Stimulated activated CD8-positive, alpha-beta memory T cell treated with anti-CD3 and anti-CD28 coated beads, Interleukin-15, amount 100 ng/mL, for 24 hours (primary cell): ENCODE measurements around the gene NAV3.

Source experiments
- DNase-seq: peaks from one replicate; pipeline ENCODE4 v3.0.0-alpha.2; 2020; ENCODE audit warnings: low read depth

The NAV3 gene

DNA sequence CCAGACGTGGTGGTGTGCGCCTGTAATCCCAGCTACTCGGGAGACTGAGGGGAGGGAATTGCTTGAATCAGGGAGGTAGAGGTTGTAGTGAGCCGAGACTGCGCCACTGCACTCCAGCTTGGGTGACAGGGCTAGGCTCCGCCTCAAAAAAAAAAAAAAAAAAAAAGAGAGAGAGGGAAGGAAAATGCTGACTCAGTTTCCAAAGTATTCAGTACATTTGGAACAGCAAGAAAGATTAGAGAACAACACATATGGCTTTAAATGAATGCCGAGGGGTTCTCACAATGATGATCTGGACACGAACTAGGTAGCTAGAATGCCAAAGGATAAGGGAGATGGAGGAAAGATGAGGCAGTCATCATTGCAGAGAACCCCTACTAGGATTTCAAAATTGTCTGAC lies 97.4 kb downstream of the NAV3 start:
- no peak for DNase-seq

DNA sequence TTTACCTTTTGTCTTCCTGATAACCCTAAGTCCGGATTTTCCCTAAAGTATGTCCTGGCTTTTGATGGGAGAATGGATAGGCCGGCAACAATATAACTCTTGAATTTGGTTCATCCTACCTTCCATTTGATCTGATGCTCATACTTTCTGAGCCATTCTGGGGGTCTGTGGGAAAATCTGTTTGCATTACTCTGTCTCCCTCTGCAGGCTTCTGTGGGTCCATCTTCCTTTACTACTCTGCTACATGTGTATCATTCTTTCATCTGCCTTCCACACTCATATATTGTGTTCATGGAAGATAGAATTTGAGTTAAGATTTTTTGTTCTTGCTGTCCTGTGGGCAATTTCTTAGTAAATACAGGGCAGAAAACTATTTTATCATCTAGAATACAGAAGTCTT lies 101.5 kb downstream of the NAV3 start:
- DNase-seq: no peak

DNA sequence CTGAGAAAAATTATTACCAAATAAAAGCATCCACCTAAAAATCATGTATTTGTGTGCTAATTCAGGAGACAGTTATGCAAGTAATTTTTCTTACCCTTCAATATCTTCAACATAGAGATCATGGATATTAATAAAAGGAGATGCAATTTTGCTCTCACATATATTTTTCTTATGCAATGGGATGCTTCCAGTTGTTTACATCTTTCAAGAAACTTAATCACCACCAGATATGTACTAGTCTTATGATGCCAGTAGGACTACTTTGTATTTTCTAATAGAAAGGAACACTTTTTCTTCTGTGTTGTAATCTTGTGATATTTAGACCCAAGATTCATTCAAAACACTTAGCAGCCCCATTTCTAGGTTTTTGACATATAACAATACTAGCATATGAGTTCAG lies 107.6 kb downstream of the NAV3 start:
- DNase-seq: no peak

DNA sequence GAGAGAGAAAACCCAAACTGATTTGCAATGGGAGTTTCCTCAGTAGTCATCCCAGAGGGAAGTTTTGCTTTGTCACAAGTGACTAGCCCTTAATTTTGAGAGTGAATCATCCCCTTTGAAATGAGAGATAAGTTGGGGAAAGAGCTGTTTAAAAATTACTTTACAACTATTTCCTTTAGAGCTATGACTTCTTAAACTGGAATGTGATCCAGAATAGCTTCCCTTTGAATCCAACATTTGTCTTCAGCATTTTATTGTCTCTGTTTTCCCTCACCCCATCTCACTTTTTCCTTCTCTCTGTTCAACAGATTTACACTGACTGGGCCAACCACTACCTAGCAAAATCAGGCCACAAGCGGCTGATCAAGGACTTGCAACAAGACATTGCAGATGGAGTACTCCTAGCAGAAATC lies 109.3 kb downstream of the NAV3 start:
- no peak for DNase-seq

DNA sequence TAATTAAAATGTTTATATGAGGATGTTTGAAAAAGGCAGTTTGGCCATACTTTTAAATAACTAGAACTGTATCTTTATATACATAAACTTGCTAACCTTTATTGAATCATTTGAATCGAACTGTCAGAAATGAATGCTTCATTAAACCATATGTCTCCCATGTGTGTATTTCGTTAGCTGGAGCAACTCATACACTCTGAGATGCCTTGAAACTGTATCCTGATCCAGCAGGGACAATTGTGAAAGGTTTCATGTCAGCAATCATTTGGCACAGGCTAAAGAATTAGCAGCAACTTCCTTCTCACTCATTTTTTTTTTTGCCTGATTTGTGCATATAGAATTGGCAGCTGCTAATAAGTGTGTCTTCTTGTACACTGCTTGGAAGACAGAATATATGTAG lies 109.9 kb downstream of the NAV3 start:
- no peak for DNase-seq

DNA sequence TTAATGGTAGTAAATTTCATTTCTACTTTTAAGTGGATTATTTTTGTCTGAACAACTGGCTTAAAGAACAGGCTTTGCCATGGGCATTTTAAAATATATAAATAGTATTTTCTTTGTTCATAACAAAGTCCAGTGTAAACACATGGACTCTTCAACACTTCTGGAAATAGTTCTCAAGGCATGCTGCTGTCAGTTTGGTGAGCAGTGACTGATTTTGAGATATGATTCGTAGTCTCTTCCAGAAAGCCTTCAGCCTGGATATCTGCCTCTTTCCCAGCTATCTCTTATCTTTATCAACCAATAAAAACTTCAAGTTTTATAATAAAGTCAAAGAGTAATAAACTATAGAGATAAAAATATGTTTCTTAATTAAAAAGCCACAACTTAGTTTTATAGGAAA lies 110.7 kb downstream of the NAV3 start:
- no peak for DNase-seq

DNA sequence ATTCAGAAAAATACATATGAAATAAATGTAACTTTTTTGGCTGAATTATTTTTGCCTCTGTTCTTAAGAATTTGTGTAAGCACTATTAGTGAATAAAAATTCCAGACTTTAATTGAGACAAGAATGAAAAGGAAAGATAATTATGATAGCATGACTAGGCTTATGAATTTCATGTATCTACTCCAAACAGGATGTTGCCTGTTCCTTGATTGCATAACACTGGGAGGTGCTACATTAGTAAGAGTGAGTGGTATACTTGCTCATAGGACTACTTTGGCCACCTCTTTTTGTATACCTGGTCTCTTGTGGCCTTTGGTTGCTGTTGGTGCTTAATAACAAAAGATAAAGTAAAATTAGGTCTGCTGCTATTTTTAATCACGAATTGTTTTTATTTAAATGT lies 112.8 kb downstream of the NAV3 start:
- no peak for DNase-seq

DNA sequence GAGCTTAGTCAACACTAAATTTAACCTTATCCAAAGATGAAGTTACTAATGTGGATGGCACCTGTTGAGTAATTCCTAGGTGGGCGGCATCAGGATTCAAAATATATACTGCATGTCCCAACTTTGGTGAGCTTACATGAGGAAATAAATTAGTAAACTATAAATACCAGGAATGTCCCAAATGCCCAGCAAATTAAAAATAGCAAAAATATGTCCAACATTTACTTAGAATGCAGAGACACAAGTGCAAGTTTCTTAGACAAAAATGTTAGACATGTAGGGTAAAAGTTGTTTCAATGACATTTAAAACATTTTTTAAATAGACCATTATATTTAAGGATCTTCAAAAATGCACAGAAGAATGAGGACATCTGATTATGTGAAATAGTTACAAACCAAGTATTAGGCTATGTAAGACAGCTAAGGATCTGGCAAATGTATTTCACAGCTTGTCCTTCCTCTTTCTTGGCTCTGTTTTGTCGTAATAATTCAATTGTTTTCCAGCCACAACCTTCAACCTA lies 115.9 kb downstream of the NAV3 start:
- DNase-seq: no peak

DNA sequence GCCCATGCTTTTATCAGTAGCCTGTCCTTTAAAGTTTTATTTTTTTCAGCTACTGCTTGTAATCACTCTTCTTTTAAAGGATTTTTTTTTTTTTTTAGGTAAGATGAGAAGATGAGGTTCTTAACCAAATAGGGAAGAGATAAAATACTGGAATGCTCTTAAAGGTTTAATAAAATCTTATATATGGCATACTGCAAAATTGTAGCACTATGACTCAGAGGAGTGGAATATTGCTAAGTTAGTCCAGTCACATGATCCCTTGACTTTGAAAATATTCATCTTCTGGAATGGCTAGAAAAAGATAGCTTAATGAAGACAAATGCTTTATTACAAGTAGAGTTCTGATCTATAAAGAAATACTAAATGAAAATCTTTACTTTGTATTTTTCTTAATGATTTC lies 116.6 kb downstream of the NAV3 start:
- no peak for DNase-seq

DNA sequence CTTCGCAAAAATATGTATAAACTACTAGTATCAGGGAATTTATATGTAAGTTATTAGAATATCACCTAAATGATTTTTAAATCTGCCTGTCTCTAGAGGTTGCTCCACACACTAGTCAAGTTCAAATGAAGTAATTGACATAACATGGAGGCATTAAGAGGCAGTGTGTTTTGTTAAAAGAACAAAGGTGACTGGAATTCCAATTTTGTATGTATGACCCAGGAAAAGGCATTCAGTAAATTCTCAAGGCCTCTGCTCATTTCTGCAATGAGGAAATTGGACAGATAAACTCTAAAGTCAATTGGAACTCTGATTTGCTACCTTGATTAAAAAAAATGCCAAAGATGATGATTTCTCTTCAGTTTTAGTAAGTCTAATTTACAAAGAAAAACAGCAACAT lies 117.1 kb downstream of the NAV3 start:
- no peak for DNase-seq

DNA sequence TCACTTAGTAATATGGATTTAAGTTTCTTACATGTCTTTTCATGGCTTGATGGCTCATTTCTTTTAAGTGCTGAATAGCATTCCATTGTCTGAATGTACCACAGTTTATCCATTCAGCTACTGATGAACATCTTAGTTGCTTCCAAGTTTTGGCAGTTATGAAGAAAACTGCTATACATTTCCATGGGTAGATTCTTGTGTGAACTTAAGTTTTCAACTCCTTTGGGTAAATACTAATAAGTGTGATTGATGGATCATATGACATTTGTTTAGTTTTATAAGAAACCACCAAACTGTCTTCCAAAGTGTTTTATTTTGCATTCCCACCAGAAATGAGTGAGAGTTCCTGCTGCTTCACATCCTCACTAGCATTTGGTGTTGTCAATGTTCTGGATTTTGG lies 119.2 kb downstream of the NAV3 start:
- no peak for DNase-seq

DNA sequence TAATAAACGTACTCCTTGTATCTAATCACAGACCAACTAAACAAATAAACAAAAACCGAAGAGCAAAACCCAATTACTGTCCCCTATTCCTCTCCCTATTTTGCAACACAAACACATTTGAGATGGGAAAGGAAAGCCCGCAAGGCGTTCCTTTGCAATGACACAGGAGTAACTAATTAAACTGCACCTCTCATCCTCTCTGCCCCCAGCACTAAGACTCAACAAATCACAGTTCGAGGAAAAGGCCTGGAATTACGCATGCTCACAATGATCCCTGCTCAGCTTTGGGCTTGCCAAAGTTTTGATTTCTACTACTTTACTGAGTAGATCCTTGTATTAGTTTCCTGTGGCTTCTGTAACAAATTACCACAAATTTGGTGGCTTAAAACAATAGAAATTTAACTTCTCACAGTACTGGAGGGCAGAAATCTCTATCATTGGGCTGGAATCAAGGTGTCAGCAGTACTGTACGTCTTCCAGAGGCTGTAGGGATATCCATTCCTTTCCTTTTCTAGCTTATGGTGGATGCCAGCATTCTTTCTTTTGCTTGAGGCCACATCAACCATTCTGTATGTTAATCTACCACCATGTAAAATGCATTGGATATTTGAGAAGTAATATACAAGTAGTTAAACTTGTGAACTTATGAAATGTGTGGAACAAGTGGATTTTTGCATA lies 123.0 kb downstream of the NAV3 start:
- DNase-seq: no peak

DNA sequence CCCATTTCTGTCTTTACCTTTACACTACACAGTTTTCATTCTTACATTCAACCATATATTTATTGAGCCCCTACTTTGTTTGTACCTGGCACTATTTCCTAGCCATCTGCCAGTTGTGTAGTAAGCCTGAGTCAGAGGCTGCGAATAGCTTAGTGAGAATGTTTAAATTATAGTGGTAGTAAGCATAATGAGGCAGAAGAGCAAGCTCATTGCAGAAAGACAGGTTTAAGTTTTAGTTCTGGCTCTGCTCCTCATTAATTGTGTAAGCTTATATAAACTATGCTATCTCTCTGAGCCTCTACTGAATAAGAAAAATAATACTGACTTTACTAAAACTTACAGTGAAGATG lies 123.5 kb downstream of the NAV3 start:
- no peak for DNase-seq

DNA sequence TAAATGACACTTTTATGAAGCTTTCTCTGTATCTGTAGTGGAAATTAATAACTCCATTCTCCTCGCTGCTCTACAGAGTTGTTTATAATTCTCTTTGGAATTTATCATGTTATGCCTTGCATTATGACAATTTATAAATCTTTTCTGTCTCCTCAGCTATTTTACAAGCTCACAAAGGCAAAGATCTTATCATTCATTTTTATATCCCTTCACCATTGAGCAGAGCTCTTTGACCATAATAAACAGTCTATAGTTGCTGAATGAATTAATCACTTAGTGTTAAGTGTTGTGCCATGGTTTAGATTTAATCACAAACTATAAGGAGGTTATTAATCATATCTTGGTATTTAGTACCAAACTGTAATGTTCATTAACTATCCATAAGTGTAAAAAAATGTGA lies 126.4 kb downstream of the NAV3 start:
- no peak for DNase-seq

DNA sequence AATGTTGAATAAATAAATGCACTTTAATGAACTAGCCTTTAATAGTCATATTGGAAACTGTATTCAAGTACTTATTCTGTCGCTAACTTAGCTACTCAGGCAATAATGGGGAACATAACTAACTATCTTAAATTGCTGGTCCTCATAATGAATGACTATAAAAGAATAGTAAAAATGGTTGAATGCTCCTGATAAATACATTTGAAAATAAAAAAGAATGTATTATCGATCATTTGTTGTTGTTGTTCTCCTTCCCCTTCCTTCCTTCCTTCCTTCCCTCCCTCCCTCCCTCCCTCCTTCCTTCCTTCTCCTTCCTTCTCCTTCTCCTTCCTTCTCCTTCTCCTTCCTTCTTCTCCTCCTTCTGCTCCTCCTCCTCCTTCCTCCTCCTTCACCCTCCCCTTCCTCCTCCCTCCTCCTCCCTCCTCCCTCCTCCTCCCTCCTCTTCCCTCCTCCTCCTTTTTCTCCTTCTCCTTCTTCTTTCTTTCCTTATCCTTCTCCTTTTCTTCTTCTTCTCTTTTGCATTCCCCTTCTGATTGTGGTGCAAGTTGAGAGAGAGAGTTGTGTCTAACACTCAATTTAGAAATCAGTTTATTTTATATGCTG lies 133.0 kb downstream of the NAV3 start:
- DNase-seq: no peak

DNA sequence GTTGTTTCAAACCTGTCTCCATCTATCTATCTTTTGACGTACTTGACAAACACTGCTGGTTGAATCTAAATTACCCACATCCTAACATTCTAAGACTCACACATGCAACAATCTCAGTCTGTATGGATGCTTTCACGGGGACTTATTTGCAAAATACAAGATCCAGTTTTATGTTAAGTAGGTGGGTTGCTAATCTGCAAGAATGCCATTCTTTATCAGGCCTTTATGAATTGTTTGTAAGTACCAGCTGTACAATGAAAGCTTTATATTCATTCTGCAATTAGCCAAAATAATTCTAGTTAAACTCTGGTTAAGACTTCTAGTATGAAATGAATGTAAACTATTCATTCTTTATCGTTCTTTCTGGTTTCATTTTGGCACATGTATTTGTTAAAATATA lies 135.1 kb downstream of the NAV3 start:
- no peak for DNase-seq

DNA sequence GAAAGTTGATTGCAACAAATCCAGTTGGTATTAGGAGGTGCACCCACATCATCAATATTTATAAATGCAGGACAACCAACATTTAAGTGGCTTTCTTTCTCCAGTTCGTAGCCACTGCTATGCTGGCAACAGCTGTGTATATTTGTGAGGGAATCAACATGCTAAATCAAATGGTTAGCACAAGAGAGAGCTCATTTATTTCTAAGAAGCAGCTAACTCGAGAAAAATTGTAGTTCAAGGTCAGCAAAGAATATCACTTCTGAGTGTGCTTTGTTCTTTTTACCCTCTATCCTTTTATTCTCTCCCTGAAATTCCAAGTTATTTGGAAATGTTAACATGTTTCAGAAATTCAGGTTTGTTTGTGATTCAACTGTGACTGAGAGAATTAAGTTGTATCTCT lies 137.3 kb downstream of the NAV3 start:
- no peak for DNase-seq

DNA sequence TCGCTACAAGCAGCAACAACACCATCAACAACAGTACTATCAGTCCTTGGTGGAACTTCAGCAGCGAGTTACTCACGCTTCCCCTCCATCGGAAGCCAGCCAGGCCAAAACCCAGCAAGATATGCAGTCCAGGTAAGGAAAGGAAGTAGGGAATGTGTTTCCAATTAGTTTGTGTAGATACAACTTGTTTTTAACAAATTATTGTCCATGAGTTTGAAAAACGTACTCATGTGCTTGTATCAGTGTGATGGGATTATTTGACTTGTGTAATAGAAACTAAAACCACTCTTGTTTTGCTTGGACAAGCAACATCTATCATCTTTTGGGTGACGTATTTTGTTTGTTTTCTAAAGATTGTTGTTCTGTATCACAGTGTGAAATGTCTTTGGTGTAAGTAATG lies 137.9 kb downstream of the NAV3 start:
- no peak for DNase-seq

DNA sequence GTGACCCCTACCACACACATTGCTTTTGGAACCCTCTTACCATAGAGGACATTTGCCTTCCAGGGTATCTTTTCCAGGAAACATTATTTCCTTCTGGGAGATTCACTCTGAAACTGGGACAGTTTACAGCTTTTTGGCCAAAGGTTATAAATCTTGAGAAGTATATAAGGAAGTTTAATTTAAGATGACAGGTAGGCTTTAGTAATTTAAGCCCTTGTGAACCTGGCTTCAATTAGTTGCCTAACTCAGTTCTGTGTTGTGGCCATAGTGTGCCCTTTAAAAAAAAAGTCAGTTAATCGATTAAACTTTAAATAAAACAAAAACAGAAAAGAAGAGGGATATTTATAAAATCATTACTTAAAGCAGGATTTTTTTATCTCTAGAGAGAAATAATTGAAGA lies 142.9 kb downstream of the NAV3 start:
- DNase-seq: no peak

DNA sequence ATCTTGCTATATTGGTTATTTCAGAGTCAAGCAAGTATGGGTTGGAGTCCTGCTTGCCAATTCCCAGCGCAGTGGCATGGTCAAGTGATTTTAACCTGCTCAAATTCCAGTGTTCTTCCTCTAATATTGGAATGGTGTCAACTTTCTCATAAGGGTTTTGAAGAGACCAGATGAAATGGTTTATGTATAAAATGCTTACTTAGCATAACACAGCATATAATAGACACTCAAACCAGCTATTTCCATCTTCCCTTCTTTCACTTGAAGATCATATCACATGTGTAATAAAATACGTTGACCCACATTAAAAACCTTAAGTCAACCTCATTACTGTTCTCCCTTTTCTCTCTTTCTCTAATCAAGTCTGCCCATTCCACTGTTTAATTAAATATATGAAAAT lies 144.0 kb downstream of the NAV3 start:
- DNase-seq: no peak

DNA sequence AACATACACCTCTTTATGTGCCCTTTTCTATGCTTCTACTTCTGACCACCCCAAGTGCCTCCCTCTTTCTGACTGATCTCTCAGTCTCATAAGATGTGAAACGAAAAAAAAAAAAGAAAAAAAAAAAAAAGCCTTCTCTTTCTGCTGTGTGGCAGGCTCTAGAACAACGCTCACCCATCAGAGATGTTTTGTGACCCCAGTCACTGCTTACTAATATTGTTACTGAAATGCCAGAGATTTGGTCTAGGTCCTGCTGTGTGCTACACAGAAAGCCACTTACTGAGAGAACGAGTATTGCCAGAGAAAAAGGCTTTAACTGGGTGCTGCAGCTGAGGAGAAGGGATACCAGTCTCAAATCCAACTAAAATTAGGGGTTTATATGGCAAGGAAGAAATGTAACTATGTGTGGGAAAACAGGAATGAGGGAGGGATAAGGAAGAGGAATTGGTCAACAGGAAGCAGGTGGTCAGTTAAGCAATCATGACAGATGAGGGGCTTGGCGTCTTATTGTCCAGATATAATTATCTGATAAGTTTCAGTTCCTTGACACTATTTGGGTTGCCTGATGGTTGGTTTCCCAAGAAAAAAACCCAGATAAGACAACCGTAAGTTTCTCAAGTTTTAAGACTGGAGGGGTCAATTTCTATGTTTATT lies 149.0 kb downstream of the NAV3 start:
- no peak for DNase-seq

DNA sequence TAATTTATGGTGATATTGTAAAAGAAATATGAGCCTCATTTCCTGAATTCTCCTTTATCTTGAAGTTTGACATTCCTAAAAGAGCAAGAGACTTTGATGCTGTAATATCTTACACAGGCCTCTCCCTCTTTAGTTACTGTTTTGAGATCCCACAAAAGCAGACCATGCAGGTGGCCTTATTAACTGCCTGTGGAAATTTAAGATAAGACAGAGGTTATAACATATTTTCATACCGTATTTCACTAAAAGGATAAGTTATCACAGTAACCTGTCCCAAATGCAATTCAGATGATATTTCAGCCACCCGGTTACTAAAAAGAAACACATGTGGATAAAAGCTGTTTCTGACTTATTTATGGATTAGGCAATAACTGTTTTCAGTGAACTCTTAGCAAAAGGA lies 150.1 kb downstream of the NAV3 start:
- DNase-seq: no peak

DNA sequence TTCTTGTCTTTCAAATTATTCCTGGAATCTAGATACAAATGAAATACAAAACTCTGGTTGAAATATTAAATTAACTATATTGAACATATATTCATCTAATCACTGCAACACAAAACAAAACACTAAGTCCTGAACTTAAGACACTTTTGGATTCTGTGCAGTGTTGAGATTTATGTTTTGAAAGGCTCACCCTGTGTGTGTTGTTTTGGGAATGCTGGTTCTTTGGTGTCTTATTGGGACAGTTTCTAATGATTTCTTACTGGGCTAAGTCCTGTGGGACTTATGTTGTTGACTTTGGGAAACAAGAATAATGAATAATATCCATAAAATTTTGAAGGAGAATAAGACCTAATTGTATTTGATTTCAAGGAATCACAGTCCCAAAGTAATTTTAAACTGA lies 153.2 kb downstream of the NAV3 start:
- no peak for DNase-seq

DNA sequence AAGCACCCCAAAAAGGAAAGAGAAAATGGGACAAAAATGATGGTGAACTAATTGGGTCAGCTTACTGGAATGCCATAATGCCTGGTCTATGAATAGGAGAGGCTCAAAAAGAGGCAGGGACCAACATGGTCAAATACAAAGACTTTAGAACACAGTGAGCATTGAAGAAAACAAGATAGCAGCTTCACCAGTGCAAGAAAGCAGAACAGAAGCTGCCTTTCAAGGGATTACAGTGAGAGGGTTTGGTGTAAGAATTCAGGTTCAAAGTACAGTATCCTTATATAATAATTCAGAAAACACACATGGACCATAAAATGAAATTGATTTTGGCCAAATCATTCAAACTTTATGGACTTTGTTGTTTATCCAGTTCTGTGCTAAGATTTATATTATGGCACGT lies 162.1 kb downstream of the NAV3 start:
- DNase-seq: no peak
